GM19240 (cell line): ENCODE measurements around the gene SHMT1.

ENCODE experiments used
- DNase-seq: peaks from one replicate; pipeline ENCODE4 v3.0.0; 2011; ENCODE audit warnings: low spot score; ENCODE audit not compliant: insufficient read length

The SHMT1 gene

DNA sequence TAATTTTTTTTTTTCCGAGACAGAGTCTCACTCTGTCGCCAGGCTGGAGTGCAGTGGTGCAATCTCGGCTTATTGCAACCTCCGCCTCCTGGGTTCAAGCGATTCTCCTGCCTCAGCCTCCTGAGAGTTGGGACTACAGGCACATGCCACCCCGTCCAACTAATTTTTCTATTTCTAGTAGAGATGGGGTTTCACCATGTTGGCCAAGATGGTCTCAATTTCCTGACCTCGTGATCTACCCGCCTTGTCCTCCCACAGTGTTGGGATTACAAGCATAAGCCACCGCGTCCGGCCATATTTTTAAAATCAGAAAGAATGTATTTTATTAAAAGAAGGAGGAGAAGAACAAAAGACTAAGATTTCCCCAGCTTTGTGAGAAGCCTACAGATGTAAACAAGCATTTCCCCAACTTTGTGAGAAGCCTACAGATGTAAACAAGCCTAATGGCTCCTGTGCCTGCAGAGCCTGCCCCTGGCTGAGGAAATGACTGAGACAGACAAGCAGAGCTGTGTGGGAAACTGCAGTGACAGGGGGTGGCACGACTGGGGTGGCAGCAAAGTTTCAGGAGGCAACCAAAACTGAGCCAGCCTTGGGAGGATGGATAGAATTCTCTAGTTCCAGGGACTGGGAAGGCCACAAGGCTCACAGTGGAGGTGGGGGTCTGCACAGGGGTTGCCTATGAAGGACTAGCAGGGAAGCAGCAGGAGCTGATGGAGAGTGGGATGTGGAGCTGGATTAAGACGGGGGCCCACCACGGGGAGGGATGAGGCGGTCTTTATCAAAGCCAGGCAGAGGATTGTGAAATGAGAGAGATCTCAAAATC is 71.4 kb downstream of the SHMT1 start:
- DNase-seq, result no peak

DNA sequence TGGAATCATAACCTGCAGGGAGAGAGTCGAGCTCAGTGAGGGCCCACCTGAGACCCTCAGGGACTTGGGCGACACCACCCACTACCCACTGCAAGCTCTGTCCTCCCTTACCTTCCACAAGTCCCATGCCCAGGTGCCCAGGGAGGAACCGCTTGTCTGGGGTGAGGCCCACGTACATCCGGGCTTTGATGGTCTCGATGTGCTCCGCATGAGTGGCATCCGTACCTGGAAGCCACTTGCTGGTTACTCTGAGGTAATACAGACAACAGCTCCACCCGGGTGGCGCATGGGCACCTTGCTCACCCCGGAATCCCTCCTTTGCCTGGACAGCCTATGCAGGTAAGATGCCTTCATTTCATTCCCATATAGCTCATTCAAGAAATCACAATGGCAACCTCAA is 78.1 kb downstream of the SHMT1 start:
- DNase-seq, result no peak

DNA sequence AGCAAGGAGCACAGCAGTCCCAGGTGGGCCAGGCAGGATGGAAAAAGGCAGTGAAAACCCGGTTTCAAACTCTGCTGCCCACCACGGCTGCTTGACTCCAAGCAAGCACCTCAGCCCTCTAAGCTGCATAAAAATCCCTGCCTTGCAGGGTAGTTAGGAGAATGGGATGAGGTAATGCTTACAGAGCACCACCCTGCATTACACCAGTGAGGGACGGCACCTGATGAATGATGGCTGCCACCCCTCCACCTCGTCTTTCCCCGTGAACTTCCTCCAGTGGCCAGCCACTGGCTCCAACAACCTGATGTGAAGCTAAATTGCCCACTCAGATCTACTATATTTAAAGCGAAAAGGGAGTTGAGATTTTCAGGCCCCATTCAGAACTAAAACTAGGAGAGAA is 81.6 kb downstream of the SHMT1 start:
- no peak for DNase-seq

DNA sequence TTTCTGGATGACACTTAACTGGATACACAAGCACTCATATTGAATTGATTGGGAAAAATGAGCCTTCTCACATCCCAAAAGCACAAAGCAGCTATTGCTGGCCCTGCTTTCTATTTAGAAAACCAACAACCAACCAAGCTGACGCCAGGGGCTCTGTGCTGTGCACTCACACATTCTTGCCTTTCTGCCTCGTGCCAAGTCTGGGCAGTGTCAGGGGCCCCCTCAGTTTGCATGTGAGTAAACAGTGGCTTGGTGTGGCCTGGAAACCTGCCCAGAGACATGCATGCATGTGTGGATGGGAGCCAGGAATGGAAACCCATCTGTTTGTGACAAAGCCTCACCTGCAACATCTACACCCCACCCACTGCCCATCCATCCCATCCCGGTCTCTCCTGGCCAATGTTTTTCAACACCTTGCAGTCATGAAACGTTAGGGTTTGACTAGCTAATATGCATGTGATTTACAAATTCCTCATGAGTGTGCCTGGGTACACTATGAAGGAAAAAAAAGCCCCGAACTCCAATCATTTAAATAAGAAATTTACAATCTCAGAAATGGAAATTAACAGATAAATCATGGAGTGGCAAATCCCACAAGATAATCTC is 82.5 kb downstream of the SHMT1 start:
- DNase-seq, result no peak

DNA sequence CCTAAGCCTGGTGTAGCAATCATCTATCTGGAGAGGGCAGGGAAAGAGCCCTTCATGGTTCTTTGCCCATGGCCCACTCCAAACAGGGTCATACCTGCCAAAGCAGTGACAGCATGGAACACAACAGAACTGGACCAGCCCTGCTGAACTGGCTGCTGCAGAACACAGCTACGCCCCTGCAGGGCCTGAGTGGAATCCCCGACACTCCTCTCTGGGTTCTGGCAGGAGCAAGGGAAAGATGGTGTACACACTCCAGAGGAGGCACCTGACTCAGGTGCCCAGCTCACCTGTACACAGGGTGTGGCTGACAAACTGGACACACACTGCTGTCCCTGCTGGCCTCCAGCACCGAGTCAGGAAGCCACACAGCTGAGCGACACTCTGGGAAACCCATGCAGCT is 83.1 kb downstream of the SHMT1 start:
- DNase-seq, result no peak

DNA sequence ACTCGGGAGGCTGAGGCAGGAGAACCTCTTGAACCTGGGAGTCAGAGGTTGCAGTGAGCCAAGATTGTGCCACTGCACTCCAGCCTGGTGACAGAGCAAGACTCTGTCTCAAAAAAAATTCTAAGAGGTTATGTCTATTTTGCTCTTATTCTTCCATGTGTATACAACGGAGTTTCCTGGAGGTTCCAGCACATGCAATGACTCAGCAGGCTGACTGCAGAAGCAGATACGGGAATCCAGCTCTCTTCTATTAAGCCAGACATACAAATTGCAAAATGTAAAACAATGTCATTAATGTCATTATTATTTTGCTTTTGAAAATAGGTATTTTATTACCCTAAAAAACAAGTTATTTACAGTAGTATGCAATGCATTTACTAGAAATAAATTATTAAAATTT is 84.5 kb downstream of the SHMT1 start:
- DNase-seq, result no peak
